ENCODE measurements around the gene BMP6. TPM values are rescaled to one million over a fixed set of nuclear protein-coding genes. Genes with fewer than 3 reads are reported as not detected.

BMP6 gene
- total RNA-seq, 1 experiment from 2014 or later: 0.28 TPM

GRCh38 chr6:7924867-7925266 lies 199.0 kb downstream of the BMP6 start:
- no peak overlapping the region for H4K91ac ChIP-seq (ENCODE audit: insufficient read length, low read depth, low read length)
- H4K8ac ChIP-seq (replicated peaks; ENCODE audit: insufficient read length, low read depth, low read length): no peak overlapping the region
- no peak overlapping the region for H3K23ac ChIP-seq (ENCODE audit: insufficient read length, low read depth, low read length)
- no peak overlapping the region for H2BK120ac ChIP-seq (ENCODE audit: low read depth, low read length, poor library complexity, severe bottlenecking)
- no peak overlapping the region for H2BK15ac ChIP-seq (ENCODE audit: low read depth, low read length)
- H3K9ac ChIP-seq (ENCODE audit: extremely low read depth, insufficient read length, low read length): no peak overlapping the region
- Mint-ChIP-seq H3K9me3 (peaks cover 23 to 34% of the 10 kb centered on the region in 2 experiments), H3K4me1 (no peaks in the 10 kb centered on the region), H3K27ac (no peak overlapping the region), H3K36me3 (ENCODE audit: insufficient read depth in 1 of 3, low read depth in 3 of 3) (peaks cover 4 to 10% (median 8%) of the 10 kb centered on the region in 3 experiments), H3K27me3 (ENCODE audit: low read depth) (peaks cover 10% of the 10 kb centered on the region), H3K4me3 (no peak overlapping the region)
- H3K27ac ChIP-seq (ENCODE audit: insufficient read length, low read depth, low read length): no peak overlapping the region
- H4K5ac ChIP-seq (ENCODE audit: insufficient read length, low read depth, low read length): no peak overlapping the region
- TF ChIP-seq, protein P1, sequence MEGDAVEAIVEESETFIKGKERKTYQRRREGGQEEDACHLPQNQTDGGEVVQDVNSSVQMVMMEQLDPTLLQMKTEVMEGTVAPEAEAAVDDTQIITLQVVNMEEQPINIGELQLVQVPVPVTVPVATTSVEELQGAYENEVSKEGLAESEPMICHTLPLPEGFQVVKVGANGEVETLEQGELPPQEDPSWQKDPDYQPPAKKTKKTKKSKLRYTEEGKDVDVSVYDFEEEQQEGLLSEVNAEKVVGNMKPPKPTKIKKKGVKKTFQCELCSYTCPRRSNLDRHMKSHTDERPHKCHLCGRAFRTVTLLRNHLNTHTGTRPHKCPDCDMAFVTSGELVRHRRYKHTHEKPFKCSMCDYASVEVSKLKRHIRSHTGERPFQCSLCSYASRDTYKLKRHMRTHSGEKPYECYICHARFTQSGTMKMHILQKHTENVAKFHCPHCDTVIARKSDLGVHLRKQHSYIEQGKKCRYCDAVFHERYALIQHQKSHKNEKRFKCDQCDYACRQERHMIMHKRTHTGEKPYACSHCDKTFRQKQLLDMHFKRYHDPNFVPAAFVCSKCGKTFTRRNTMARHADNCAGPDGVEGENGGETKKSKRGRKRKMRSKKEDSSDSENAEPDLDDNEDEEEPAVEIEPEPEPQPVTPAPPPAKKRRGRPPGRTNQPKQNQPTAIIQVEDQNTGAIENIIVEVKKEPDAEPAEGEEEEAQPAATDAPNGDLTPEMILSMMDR (conservative IDR thresholded peaks at IDR 0.05): no peak
- H3K4me1 ChIP-seq (ENCODE audit: insufficient read depth, low read length): no peaks in the 10 kb centered on the region
- no peak overlapping the region for H3K14ac ChIP-seq (ENCODE audit: insufficient read depth, low read length)
- no peak overlapping the region for H3K4ac ChIP-seq (ENCODE audit: low read depth, low read length)
- no peaks in the 10 kb centered on the region for H3K79me2 ChIP-seq (ENCODE audit: insufficient read depth, low read length)
- no peaks in the 10 kb centered on the region for H4K20me1 ChIP-seq (ENCODE audit: control insufficient read depth, insufficient read depth, insufficient read length)
- H2AK5ac ChIP-seq (ENCODE audit: insufficient read length, low read length): no peak overlapping the region
- H2BK20ac ChIP-seq (ENCODE audit: low read depth, low read length, poor library complexity, severe bottlenecking): no peak overlapping the region
- no peak overlapping the region for H2BK5ac ChIP-seq (ENCODE audit: insufficient read length, low read length)
- no peak overlapping the region for H3K18ac ChIP-seq (ENCODE audit: insufficient read length, low read depth, low read length)
- H3K56ac ChIP-seq (ENCODE audit: insufficient read length, low read depth, low read length): no peak overlapping the region
- H3T11ph ChIP-seq (ENCODE audit: low read length): no peak overlapping the region
- no peaks in the 10 kb centered on the region for H3K27me3 ChIP-seq (ENCODE audit: insufficient read depth, low read length)
- no peaks in the 10 kb centered on the region for H3K23me2 ChIP-seq (ENCODE audit: insufficient read length, low read depth, low read length, poor library complexity, severe bottlenecking)
- H3K4me2 ChIP-seq (ENCODE audit: insufficient read depth, insufficient read length, low read length): no peak overlapping the region
- H3K79me1 ChIP-seq (ENCODE audit: insufficient read depth, low read depth, low read length, poor library complexity, severe bottlenecking): no peaks in the 10 kb centered on the region
- no peak for DNase-seq
- no peak overlapping the region for H2BK12ac ChIP-seq (ENCODE audit: insufficient read length, low read depth, low read length)
- H2AFZ ChIP-seq (ENCODE audit: low read length): no peak overlapping the region
- H3K9me3 ChIP-seq (ENCODE audit: control insufficient read depth, low read depth, low read length): peaks cover 5% of the 10 kb centered on the region

Other genes with a start within 250 kb of the BMP6 start
- gene DSP, start 184.4 kb upstream of the BMP6 start, total RNA-seq (2021): 47.9 and 48.9 TPM in 2 replicates
- 16.1 and 16.9 TPM in 2 replicates for gene SNRNP48, start 135.9 kb upstream of the BMP6 start, total RNA-seq (2021)
- 127 and 130 TPM in 2 replicates for gene TXNDC5, start 184.7 kb downstream of the BMP6 start, total RNA-seq (2021)